K562 (cell line): ENCODE measurements around the gene SCN4B. TPM values are rescaled to one million over a fixed set of nuclear protein-coding genes. Genes with fewer than 3 reads are reported as not detected.

ENCODE experiments used
- ATAC-seq: fragments of 200-7000 bp; cut with Tn5 transposase; 3 replicates; pipeline ENCODE4 v1.9.1; 2020; ENCODE audit warnings: moderate library complexity
- BruUV-seq: library from RNA; stranded (reverse); fragments of 400-500 nt; replicated peaks from 2 replicates; lab custom pipeline; 2021; lab: Mats Ljungman, UMichigan
- CTCF ChIA-PET: fragments of 300-600 bp; formaldehyde crosslinking; extraction: SDS; loops from one replicate; lab custom pipeline; 2021; ENCODE audit warnings: low intra/inter-chr PET ratio; lab: Yijun Ruan, JAX
- POLR2A ChIA-PET: fragments of 300-600, 350-650 bp; sonication (Branson Sonifier 250); formaldehyde crosslinking; extraction: SDS; loops from one replicate; lab custom pipeline; 2021; ENCODE audit warnings: antibody characterized with exemption, inconsistent platforms; lab: Yijun Ruan, JAX
- DNase-seq, 4 experiments: peaks; one replicate each; pipeline versions ENCODE4 v3.0.0 to v3.0.0-alpha.2; 2011 to 2018; ENCODE audit warnings: low spot score in 3 of 4, mixed read lengths in 3 of 4; ENCODE audit errors: extremely low read depth in 1 of 4
- FAIRE-seq: peaks from 2 replicates; lab custom pipeline; 2011; peaks lifted over from hg19 to GRCh38; lab: Jason Lieb, UNC
- H2AFZ ChIP-seq: 2 replicates; pipeline ENCODE4 v1.6.0; 2011; ENCODE audit warnings: low read depth, low read length, control low read depth, inconsistent platforms
- H3K27ac ChIP-seq: fragments of 200-600 bp; 3 replicates; pipeline ENCODE4 v1.8.0; 2011; ENCODE audit warnings: low read depth, mild to moderate bottlenecking, control low read depth, inconsistent platforms, low read length, moderate library complexity, mixed read lengths; ENCODE audit errors: extremely low read depth
- H3K27me3 ChIP-seq, 2 experiments: fragments of 300-600 bp in 1 of 2; 2 replicates in 1 of 2; 3 replicates in 1 of 2; pipeline versions ENCODE4 v1.6.0 to v1.8.0; 2011; ENCODE audit warnings: inconsistent platforms in 2 of 2, low read length in 2 of 2, mild to moderate bottlenecking in 1 of 2, mixed read lengths in 1 of 2, moderate library complexity in 1 of 2; ENCODE audit not compliant: control insufficient read depth in 2 of 2, insufficient read depth in 2 of 2
- H3K36me3 ChIP-seq: fragments of 300-600 bp; 3 replicates; pipeline ENCODE4 v1.8.0; 2011; ENCODE audit warnings: mild to moderate bottlenecking, low read length, inconsistent platforms; ENCODE audit not compliant: control insufficient read depth, insufficient read depth
- H3K4me1 ChIP-seq, 2 experiments: fragments of 200-600 bp in 1 of 2; replicated peaks in 1 of 2; 2 replicates in 1 of 2; 3 replicates in 1 of 2; pipeline versions ENCODE4 v1.5.1 to v1.8.0; 2011; ENCODE audit warnings: inconsistent platforms in 2 of 2, low read length in 2 of 2, mild to moderate bottlenecking in 1 of 2, mixed read lengths in 1 of 2, moderate library complexity in 1 of 2; ENCODE audit not compliant: control insufficient read depth in 2 of 2, insufficient read depth in 2 of 2
- H3K4me2 ChIP-seq: 2 replicates; pipeline ENCODE4 v1.6.1; 2011; ENCODE audit warnings: low read length, control low read depth, inconsistent platforms, mixed read lengths; ENCODE audit not compliant: insufficient read depth
- H3K4me3 ChIP-seq: fragments of 200-600 bp; sonication (generic), shearing (Covaris generic); 2 replicates; pipeline ENCODE4 v1.5.1; 2016; ENCODE audit warnings: control low read depth, inconsistent platforms
- H3K79me2 ChIP-seq: fragments of 200-600 bp; 3 replicates; pipeline ENCODE4 v1.8.0; 2011; ENCODE audit warnings: low read length, inconsistent platforms; ENCODE audit not compliant: control insufficient read depth, insufficient read depth
- H3K9ac ChIP-seq, 2 experiments: 2 replicates each; pipeline versions ENCODE4 v1.6.0 to v1.6.1; 2011; ENCODE audit warnings: low read depth in 2 of 2, low read length in 2 of 2, control low read depth in 1 of 2, inconsistent platforms in 1 of 2, mild to moderate bottlenecking in 1 of 2, mixed read lengths in 1 of 2; ENCODE audit not compliant: insufficient read depth in 1 of 2
- H3K9me1 ChIP-seq: one replicate; pipeline ENCODE4 v1.6.0; 2011; ENCODE audit warnings: inconsistent platforms, mild to moderate bottlenecking, low read length, moderate library complexity; ENCODE audit not compliant: control insufficient read depth, insufficient read depth
- H3K9me3 ChIP-seq: replicated peaks from 2 replicates; pipeline ENCODE4 v1.5.1; 2011; ENCODE audit warnings: low read depth, low read length, inconsistent platforms; ENCODE audit not compliant: control insufficient read depth, insufficient read depth
- H4K20me1 ChIP-seq: replicated peaks from 2 replicates; pipeline ENCODE4 v1.6.1; 2011; ENCODE audit warnings: low read length, inconsistent platforms, mixed read lengths; ENCODE audit not compliant: control insufficient read depth, insufficient read depth
- CGGBP1 ChIP-seq: fragments of 250-450 bp; sonication (Bioruptor Pico); IDR thresholded peaks from 2 replicates; pipeline ENCODE4 v1.9.0; 2021; ENCODE audit warnings: mild to moderate bottlenecking
- HDAC8 ChIP-seq: fragments of 450-650 bp; IDR thresholded peaks from 2 replicates; pipeline ENCODE4 v1.6.1; 2016; ENCODE audit warnings: mild to moderate bottlenecking, missing genetic modification characterization, moderate library complexity, missing compliant biosample characterization
- KHSRP ChIP-seq: fragments of 450-650 bp; IDR thresholded peaks from 2 replicates; pipeline ENCODE4 v1.6.1; 2017
- MBD1 ChIP-seq: fragments of 250-450 bp; sonication (Bioruptor Pico); IDR thresholded peaks from 2 replicates; pipeline ENCODE4 v1.8.0; 2022; ENCODE audit warnings: inconsistent platforms
- NR0B1 ChIP-seq: fragments of 450-650 bp; IDR thresholded peaks from one replicate; pipeline ENCODE4 v1.6.1; 2018; ENCODE audit warnings: mild to moderate bottlenecking, moderate library complexity; ENCODE audit not compliant: partially characterized antibody
- RBM14 ChIP-seq: fragments of 200-400 bp; formaldehyde crosslinking; IDR thresholded peaks from 2 replicates; pipeline ENCODE4 v1.6.1; 2018; ENCODE audit warnings: low read depth, mild to moderate bottlenecking, low read length, moderate library complexity, borderline replicate concordance; ENCODE audit not compliant: insufficient read depth
- ZFX ChIP-seq: sonication (generic); formaldehyde crosslinking; IDR thresholded peaks from 2 replicates; pipeline ENCODE4 v1.8.0; 2022; ENCODE audit warnings: mild to moderate bottlenecking, missing genetic modification reagents, moderate library complexity
- ZNF124 ChIP-seq: sonication (generic); formaldehyde crosslinking; IDR thresholded peaks from 2 replicates; pipeline ENCODE4 v1.8.1; 2022; ENCODE audit warnings: missing genetic modification reagents
- ZNF347 ChIP-seq: fragments of 450-650 bp; formaldehyde crosslinking; IDR thresholded peaks from 2 replicates; pipeline ENCODE4 v1.4.0; 2020; ENCODE audit warnings: low read depth, mild to moderate bottlenecking, moderate library complexity
- WGBS: fragments of 100-300 bp; shearing (Covaris generic); methylation state at CpG from one replicate; pipeline ENCODE4 v1.1.6; 2016; ENCODE audit warnings: low coverage, mixed read lengths; ENCODE audit not compliant: insufficient coverage; ENCODE audit errors: missing lambda C conversion rate; 5-methylcytosine and 5-hydroxymethylcytosine counted together
- in situ Hi-C: fragments of 300-500 bp; cut with MboI; formaldehyde crosslinking; loops from 4 replicates; pipeline ENCODE4 v1.15.0; 2018; ENCODE audit warnings: inconsistent platforms, mixed read lengths
- intact Hi-C: fragments of 100-400 bp; cut with micrococcal nuclease; formaldehyde crosslinking; loops from 2 replicates; pipeline ENCODE4 v1.14.2; 2022
- polyA plus RNA-seq, 8 experiments: library from polyadenylated mRNA; depleted of rRNA in 4 of 8; stranded (reverse) in 5 of 8; unstranded in 3 of 8; fragments of >200 nt; fragmentation: Nextera tagmentation in 2 of 8; fragmentation: Illumina TruSeq in 1 of 8; extraction: Ambion mirVana in 2 of 8; extraction: Trizol in 1 of 8; gene quantifications; 2 replicates each; pipeline versions ENCODE4 v1.2.1 to v1.2.3, GENCODE V29; 2011 to 2014; ENCODE audit warnings: inconsistent platforms in 1 of 8, missing spikeins in 1 of 8
- total RNA-seq, 7 experiments: library from RNA; depleted of rRNA in 6 of 7; stranded (reverse); fragments of >200 nt in 6 of 7; fragmentation: Illumina TruSeq in 2 of 7; extraction: Trizol in 2 of 7; gene quantifications; 2 replicates each; pipeline versions ENCODE4 v1.2.1 to v1.2.3, GENCODE V29; 2011 to 2021; ENCODE audit warnings: low replicate concordance in 1 of 7

SCN4B gene
- total and polyA plus RNA-seq, 9 of the 15 experiments (the other 6 are each of a cell fraction or from before 2014, with no cell fraction given), result 0.03 TPM; not detected in 8

- no peak for TF ChIP-seq NR0B1
- TF ChIP-seq ZFX (CRISPR knock-in tag), result no peak
- no peak for TF ChIP-seq MBD1 (CRISPR knock-in tag)
- no peak for TF ChIP-seq HDAC8 (tag)
- TF ChIP-seq RBM14, result no peak
- no peak for TF ChIP-seq KHSRP
Measured at GRCh38 chr11:118153976-118154375, 1.4 kb upstream of the SCN4B start (continued).

- BruUV-seq, result no TSS peak
- Histone ChIP-seq H3K4me1 (peaks cover 0 to 16% of the 10 kb centered on the region in 2 experiments; a peak in 2 of 5 replicates), H3K36me3 (no peaks in the 10 kb centered on the region), H3K79me2 (no peaks in the 10 kb centered on the region), H3K9ac (no peak overlapping the region), H3K4me3 (no peak overlapping the region), H2AFZ (no peak overlapping the region), H3K4me2 (no peak overlapping the region), H3K9me3 (no peaks in the 10 kb centered on the region)
- DNase-seq, result no peak
- 1% methylated on average over 16 of the region's 16 CpGs for WGBS
- intact Hi-C loops, result no loop called here
- in situ Hi-C loops, result no loop called here
- ATAC-seq, result no peak
- POLR2A ChIA-PET, result interaction anchor here (0.9 kb wide), 1 partner anchor 10 kb away, joined by 3 read pairs; no protein-coding TSS in a partner anchor
- TF ChIP-seq ZNF124 (CRISPR knock-in tag) (no peak), CGGBP1 (CRISPR knock-in tag) (no peak), ZNF347 (CRISPR knock-in tag) (no peak)
- TF ChIP-seq, all 486 proteins: peak for 0
- CTCF ChIA-PET, result no interaction called here
- Histone ChIP-seq H4K20me1 (0 out of 2 replicates have a peak, but pooled peaks cover 4% of the 10 kb centered on the region), H3K9me1 (no peaks in the 10 kb centered on the region), H3K27ac (no peak overlapping the region), H3K27me3 (peaks cover 55 to 97% of the 10 kb centered on the region in 2 experiments)
- FAIRE-seq, result no peak
Measured at GRCh38 chr11:118153516-118153915, 893 bp upstream of the SCN4B start.
